DMS79 treated with DMSO at 0.1 percent for 48 hours (cell line): ENCODE data around the gene SEC16A.

Source experiments
- DNase-seq: peaks from one replicate; lab custom pipeline; 2025; lab: John Stamatoyannopoulos, UW

Gene SEC16A, protein sequence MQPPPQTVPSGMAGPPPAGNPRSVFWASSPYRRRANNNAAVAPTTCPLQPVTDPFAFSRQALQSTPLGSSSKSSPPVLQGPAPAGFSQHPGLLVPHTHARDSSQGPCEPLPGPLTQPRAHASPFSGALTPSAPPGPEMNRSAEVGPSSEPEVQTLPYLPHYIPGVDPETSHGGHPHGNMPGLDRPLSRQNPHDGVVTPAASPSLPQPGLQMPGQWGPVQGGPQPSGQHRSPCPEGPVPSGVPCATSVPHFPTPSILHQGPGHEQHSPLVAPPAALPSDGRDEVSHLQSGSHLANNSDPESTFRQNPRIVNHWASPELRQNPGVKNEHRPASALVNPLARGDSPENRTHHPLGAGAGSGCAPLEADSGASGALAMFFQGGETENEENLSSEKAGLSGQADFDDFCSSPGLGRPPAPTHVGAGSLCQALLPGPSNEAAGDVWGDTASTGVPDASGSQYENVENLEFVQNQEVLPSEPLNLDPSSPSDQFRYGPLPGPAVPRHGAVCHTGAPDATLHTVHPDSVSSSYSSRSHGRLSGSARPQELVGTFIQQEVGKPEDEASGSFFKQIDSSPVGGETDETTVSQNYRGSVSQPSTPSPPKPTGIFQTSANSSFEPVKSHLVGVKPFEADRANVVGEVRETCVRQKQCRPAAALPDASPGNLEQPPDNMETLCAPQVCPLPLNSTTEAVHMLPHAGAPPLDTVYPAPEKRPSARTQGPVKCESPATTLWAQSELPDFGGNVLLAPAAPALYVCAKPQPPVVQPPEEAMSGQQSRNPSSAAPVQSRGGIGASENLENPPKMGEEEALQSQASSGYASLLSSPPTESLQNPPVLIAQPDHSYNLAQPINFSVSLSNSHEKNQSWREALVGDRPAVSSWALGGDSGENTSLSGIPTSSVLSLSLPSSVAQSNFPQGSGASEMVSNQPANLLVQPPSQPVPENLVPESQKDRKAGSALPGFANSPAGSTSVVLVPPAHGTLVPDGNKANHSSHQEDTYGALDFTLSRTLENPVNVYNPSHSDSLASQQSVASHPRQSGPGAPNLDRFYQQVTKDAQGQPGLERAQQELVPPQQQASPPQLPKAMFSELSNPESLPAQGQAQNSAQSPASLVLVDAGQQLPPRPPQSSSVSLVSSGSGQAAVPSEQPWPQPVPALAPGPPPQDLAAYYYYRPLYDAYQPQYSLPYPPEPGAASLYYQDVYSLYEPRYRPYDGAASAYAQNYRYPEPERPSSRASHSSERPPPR (N-terminal part only)

DNA sequence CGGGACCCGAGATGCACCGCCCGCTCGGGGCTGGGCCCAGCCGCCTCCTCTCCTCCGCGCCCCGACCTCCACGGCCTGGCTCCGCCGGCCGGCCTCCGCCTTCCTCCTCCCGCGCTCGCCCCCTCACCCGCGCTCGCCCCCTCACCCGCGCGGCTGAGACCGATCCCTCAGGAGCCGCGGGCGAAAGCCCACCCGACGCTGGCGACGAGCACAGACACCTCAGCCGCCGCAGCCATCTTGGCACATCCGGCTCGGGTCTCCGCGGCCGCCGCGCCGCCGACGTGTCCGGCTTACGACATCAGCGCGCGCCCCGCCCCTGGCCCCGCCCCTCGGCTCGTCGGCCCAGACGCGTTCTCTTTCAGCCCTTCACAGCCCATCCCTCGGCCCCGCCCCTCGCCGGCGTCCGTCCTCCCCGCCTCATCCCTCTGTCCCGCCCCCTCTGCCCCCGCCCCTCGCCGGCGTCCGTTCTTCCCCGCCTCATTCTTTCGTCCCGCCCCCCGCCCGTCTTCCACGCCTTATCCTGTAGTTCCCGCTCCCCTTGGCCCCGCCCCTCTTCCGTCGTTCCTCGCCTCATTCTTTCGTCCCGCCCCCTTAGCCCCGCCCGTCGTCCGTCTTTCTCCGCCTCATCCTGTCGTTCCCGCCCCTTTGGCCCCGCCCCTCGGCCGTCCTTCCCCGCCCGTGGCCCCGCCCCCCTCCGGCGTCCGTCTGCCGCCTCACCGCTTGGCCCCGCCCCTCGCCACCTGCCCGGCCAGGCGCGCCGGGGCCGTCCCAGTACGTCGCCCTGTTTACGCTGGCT lies at the start of gene SEC16A:
TSS of gene SEC16A (minus strand) at position 248 of the 796 bp plus-strand sequence. CDS start 5,425 bp downstream, outside the sequence.
- peak; percentile 97 for DNase-seq

DNA sequence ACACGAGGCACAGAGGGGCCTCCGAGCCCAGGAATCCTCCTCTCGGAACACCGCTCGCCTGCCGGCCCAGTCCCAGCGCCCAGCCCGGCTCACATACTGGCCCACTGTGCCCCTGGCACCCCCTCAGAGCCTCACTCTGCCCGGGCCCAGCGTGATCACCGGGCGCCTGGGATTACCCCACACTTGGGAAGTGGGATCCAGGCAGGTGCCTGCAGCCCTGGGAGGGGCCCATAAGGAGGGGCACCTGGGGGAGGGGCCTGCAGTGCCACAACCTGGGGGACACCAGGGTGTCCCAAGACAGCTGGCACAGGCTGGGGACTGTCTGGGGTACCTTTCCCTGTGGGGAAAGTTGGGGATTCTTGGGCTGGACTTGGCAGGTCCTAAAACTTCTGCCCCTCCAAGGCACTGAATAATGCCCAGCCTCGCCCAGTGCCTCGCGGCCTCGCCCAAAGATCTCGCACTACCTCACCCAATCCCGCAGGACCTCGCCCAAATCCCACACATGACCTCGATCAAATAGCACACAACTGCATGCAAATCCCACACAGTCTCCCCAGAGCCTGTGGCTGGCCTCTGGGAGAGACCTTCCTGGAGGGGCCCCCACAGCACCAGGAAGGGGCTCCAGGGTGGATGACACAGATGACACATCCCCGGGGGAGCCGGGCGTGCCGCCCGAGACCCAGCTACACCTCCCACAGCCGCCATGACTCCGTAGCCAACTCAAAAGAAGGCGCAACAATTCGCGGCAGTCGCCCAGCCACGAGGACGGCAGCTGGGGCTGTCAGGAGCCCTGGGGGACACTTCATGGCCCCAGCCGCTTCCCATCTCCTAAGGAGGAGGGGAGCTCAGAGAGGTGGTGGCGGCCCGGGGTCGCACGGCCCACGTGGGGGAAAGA lies 49.3 kb upstream of the SEC16A start:
- DNase-seq, result no peak

DNA sequence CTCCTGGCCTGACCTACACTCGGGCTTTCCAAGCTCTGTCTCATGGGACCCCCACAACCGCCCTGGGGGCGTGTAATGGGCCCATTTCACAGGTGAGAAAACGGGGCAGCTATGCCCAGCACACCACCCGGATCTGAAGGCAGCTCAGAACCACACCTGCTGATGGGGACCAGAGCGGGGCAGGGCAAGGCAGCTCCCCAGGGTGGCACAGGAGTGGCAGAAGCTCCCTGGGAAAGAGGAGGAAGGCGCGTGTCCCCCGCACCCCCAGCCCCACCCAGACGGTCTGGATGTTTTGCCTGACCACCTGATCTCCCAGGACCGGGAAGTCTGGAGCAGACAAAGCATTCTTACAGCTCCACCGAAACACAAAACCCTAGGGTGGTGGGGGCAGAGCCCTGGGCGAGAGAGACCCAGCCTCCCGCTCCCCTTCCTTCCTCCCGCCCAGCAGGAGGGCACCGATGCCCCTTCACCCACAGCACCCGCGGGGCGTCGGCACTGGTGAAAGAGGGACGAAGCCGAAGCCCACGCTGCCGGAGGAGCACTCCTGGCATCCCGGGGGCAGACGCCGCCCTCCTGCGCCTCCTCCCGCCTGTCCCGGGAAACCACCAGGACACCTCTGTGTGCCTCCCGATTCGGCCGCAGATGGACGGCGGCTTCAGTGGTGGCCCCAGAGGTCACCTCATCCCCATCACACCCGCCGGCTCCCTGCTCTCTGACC lies 48.5 kb upstream of the SEC16A start:
- DNase-seq, result no peak

DNA sequence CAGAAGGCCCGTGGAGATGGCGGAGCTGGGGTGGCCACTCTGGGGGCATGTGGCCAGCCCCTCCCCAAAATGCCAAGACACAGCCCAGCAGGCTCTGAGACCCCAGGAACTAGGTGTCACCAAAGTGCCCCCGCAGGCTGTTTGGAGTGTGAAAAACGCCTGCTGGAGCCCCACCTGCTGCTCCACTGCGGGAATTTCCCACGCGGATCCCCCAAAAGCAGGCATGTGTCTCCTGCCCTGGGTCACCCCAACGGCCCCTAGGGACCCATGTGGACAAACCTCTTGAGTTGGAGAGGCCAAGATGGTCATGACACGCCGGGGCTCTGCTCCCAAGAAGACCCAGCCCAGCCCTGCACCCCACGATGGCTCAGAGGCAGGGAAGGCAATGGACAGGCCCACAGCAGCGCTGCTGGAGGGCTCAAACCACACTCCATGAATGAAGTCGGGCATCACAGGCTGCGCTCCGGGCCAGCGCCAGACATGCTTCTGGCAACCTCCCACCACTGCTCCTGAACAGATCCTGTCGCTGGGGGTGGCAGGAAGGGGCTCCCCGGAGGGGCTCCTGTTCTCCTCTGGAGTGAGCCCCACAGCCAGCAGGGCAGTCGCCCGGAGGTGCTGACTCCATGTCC lies 47.7 kb upstream of the SEC16A start:
- DNase-seq, result no peak

DNA sequence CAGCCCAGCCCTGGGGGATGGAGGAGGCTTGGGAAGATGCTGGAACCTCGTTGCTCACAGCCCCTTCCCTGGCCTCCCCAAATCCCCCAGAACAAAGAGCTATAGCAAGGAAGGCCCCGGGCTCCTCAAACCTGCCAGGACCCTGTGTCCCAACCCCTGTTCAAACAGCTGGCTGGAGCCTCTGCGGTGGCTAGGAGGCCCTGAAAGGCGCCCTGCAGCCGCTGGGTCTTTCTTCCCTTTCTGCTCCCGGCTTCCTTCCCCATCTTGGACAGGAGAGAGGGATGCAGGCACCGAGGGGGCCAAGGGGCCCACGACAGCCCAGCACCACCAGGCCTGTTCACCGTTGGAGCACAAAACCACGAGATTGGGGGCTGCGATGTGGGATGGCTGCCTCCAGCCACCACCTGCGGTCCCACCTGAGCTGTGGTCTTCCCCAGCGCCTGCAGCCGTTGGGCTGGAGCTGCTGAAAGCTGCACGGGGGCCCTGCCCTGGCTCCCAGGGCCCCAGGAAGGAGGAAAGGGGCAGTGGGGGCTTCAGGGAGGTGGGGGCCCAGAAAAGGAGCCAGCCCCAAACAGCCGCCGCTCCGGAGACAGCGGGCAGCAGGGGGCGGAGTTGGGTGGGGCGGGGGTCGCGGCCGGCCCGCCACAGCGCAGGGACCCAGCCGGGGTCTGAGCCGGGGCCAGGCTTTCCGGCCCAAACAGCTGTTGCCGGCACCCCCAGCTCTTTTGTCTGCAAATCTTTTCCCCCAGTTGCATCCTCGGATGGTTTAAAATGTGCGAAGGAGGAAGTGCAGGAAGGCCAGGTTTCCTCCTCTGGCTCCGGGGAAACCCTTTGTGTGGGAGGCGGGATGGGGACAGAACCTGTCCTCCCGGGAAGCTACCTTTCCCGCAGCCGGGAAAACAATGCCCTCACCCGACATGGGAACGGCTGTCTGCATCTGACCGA lies 46.9 kb upstream of the SEC16A start:
- DNase-seq, result no peak

DNA sequence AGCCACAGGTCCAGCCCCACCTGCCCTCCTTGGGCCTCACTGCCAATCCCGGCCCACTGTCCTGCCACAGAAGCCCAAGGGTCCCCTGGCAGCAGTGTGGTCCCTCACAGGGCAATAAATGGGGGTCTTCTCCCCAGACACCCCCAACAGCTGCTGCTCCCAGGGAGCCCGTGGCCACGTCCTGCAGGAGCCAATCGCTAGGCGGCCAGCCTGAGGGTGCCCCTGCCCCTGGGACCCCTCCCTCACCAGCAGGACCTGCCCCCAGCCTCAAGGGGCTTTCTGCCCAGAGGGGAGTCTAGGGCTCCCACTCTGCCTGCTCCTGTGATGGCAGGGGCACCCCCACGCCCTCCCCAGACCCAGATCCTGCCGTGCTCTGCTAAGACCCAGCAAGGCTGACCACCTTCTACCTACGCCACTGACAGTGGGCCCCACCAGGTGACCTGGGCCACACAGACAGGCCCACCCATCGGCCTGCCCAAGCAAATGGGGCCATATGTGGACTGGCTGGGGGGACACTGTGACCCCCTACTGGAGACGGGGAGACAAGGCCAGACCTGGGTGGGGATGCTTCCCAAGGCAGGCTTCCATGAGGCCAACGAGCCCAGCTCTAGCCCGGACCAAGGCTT lies 46.0 kb upstream of the SEC16A start:
- no peak for DNase-seq

DNA sequence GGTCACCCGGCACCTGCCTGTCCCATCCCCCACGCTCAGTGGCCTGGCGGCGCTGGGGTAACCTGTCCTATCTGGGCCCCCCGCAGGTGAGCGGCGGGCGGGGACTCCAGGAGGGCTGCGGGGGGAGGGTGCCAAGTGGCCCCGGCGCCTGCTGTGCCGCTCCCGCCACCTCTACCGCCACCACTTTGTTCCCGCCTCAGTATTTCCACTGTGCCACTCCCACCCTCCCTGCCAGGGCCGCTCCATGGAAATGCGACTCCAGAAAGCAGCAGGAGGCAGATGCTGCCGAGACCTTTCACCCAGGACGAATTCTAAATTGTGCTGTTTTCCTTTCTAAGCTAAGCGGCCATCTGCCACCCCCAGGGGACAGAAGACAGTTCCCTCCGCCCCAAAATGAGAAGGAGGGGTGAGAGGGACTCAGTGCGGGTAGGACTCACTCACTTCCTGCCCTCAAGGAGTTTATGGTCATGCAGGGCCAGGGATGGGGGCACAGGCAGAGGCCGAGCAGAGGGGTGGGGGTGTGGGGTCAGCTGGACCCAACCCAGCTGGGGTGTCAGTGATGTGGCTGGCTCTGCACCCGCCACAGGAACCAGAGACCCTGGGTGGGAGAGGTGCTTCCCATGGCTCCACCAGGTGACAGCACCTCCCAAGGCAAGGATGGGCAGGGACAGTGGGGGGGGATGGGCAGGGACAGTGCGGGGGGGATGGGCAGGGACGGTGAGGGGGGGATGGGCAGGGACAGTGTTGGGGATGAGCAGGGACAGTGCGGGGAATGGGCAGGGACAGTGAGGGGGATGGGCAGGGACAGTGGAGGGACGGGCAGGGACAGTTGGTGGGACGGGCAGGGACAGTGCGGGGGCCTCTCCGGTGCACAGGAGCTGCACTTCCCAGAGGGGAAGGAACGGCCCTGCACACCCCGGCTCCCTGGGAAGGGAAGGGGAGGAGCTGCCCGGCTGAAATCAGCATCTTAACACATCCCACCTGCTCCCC lies 45.2 kb upstream of the SEC16A start:
- no peak for DNase-seq

DNA sequence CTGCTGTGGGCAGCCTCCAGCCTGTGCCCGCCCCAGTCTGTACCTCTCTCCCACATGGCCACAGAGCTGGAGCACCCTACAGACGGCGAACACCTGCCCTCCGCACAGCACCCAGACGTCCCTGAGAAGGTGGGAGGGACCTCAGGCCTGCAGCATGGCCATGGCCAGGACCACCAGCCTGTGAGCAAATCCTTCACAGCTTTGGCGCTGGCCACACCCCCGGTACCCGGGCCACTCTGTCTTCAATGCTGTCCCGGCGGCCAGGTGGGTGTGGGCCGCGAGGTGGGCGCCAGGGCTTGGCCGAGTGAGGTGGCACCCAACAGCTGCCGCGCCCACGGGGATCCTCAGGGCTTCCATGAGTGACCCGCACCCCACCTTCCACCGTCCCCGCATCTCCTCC lies 44.3 kb upstream of the SEC16A start:
- no peak for DNase-seq

DNA sequence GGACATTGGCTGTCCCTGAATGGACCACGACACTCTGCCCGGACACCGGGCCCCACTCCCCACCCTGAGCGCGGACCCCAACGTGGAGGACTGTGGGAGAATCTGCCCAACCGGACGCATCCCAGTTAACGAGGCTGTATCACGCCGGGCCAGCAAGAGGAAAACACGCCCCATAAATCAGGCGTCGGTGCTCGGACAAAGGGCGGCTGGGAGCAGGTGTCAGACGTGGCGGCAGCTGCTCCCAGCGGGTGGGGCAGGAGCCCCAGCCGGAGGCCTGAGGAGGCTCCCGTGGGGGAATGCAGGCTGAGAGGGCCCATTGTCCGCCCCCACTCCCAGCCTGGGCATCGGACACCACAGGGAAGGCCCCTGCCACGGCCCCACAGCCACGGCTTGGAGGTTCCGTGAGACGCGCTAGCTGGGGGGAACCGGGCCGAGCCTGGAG lies 43.8 kb upstream of the SEC16A start:
- DNase-seq, result peak; percentile 12

DNA sequence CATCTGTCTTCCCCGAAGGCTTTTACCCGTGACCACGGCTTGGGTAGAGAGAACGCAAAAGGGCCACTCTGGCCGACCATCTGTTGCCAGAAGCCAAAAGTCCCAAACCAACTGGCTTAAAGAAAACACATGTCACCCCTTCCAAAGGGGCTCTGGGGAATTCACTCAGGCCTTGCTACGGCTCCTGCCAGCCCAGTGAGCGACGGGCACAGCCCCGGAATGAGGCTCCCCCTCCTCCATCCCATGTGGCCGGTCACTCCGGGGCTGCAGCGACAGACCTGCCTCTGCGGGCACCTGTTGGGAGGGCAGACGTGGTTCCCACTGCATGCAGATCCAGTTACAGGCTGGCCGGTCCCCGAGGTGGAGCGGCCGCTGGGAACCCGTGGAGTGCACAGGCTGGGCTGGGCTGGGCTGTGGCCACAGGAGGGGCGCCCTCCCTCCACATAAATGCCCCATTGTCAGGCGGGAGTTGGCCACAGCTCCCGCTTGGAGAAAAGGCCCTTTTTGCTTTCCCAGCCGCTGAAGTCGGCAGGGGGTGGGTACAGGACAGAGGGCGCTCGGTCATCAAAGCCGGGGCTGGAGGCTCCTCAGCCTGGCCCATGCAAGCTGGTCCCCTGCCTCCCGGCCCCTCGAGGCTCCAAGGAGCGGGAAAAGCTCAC lies 43.1 kb upstream of the SEC16A start:
- DNase-seq, result peak; percentile 13

DNA sequence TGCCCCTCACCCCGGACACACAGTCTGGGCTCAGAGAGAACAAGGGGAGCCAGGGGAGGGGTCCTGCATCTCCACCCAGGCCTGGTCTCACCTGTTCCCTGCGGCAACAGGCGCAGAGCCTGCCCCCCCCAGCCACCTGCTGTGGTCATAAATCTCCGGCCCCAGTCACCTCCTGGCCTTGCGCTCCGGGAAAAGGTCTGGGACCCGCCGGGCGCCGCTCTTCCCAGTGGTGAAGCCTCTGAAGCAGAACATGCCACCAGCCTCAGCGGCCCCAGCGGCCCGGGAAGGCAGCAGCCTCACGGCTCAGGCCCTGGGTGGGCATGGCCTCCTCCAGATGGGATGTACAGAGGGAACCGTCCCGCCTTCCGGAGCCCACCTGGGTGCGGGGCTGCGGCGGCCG lies 42.4 kb upstream of the SEC16A start:
- DNase-seq, result no peak

DNA sequence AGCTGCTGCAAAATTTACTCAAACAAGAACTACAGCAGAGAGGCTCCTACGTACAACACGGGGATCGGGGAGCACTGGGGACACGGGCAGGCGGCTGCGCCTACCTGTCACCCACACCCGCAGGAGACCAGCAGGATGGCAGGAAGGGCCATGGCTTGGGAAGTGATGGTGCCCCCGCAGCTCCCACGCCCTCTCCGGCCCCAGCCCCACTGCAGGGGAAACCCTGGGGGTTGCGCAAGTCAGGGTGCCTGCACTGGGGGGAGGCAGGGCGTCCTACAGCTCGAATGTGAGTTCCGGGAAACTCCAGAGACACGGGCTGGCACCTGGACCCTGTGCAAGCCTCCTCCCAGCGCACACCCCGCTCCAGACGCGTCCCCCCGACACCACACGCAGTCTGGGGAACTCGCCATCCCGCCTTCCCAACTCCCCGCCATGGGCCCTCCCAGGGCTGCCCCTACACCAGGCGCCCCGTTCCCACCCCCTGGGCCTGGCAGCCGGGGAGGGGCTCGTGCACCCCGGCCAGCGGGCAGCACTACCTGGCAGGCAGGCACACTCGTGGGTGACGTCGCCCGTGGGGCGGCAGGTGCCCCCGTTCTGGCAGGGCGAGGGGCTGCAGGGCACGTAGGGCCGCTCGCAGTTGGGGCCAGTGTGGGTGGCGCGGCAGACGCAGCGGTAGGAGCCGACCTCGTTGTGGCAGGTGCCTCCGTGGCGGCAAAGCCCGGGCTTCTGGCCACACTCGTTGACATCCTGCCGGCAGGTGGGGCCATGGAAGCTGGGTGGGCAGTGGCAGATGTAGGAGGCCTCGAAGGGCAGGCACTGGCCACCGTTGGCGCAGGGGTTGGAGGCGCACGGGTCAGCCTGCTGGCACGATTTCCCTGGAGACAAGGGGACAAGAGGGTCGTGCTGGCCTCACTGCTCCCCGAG lies 39.7 kb upstream of the SEC16A start:
- DNase-seq, result no peak

DNA sequence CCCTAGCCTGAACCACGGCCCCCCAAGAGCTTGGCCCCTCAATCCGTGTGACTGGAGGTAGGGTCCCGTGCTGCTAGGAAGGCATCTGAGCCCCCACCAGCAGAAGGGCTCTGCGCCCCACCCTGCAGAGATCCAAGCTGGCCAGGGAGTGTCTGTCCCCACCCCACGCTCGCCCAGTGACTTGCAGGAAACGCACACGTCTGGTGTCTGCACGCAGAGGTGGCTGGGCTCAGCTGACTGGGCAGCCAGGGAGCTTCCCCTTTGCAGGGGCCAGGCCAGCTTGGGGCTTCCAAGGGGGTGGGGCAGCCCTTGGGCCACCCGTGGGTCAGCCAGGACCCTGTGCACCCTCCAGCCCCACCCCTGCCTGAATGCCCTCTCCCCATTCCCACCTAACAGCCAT lies 38.7 kb upstream of the SEC16A start:
- DNase-seq, result no peak

DNA sequence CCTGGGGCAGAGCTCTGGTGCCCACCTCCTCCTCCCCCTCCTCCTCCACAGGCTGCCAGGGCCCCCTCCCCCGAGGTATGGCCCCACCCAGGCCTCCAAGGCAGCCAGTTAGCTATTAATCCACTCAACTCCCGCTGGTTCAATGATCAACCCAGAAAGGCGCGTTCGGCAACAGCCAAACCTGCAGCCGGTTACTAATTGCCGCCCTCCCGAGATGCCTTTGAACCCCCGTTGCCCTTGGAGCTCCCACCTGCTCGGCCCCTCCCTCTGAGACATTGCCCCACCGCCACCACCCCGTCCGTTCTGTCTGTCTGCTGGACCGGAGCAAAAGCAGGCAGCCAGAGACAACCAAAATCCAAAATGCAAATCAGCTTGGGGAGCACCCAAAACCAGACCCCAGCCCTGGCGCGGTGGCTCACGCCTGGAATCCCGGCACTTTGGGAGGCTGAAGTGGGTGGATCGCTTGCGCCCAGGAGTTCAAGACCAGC lies 37.3 kb upstream of the SEC16A start:
- no peak for DNase-seq
